Measurements from ENCODE around the gene GINS3.

GINS3 gene

GRCh38 chr16:58421059-58421458, 28.8 kb downstream of the GINS3 start:
- in situ Hi-C loops (cut with HindIII; ENCODE audit: low pct_unique_long_range_greater_than_20kb, low sequenced_read_pairs) = no loop called here
- no peak for DNase-seq (ENCODE audit: low read depth in 1 of 2, low spot score in 1 of 2)
- TF ChIP-seq JUND (IDR thresholded peaks at IDR 0.05; ENCODE audit: low read depth) = no peak

DNA sequence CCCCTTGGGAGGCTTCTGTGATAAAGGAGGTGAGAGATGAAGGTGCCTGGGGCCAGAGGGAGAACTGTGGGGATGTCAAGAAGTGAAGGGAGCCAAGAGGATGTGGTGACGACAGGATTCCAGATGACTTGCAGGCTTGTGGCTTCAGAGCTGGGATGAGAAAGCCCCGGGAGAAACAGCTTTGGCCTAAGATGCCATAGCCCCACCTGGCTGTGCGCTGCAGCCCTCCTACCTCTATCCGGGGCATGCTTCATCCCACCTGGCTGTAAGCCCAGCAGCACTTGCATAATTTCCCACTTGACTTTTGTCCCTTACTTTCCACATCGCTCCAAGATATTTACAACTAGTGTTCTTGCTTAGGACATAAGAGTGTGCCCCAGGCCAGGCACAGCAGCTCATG, 29.3 kb downstream of the GINS3 start:
- DNase-seq (ENCODE audit: low read depth in 1 of 2, low spot score in 1 of 2) = no peak
- TF ChIP-seq JUND (IDR thresholded peaks at IDR 0.05; ENCODE audit: low read depth) = no peak

GRCh38 chr16:58422809-58423208, 30.5 kb downstream of the GINS3 start:
- in situ Hi-C loops (cut with HindIII; ENCODE audit: low pct_unique_long_range_greater_than_20kb, low sequenced_read_pairs) = no loop called here
- no peak for TF ChIP-seq JUND (IDR thresholded peaks at IDR 0.05; ENCODE audit: low read depth)
- DNase-seq (ENCODE audit: low read depth in 1 of 2, low spot score in 1 of 2) = no peak

More for the DNA sequence above, 29.3 kb downstream of the GINS3 start:
- in situ Hi-C loops (cut with HindIII; ENCODE audit: low pct_unique_long_range_greater_than_20kb, low sequenced_read_pairs) = no loop called here

GRCh38 chr16:58425245-58425644, 33.0 kb downstream of the GINS3 start:
- in situ Hi-C loops (cut with HindIII; ENCODE audit: low pct_unique_long_range_greater_than_20kb, low sequenced_read_pairs) = no loop called here
- no peak for TF ChIP-seq JUND (IDR thresholded peaks at IDR 0.05; ENCODE audit: low read depth)
- DNase-seq (ENCODE audit: low read depth in 1 of 2, low spot score in 1 of 2) = no peak

- in situ Hi-C loops (cut with HindIII; ENCODE audit: low pct_unique_long_range_greater_than_20kb, low sequenced_read_pairs) = no loop called here
- TF ChIP-seq JUND (IDR thresholded peaks at IDR 0.05; ENCODE audit: low read depth) = no peak
- DNase-seq (ENCODE audit: low read depth in 1 of 2, low spot score in 1 of 2) = no peak
Measured at GRCh38 chr16:58425756-58426494, 33.7 kb downstream of the GINS3 start.

GRCh38 chr16:58426966-58427365, 34.7 kb downstream of the GINS3 start:
- DNase-seq (ENCODE audit: low read depth in 1 of 2, low spot score in 1 of 2) = no peak
- in situ Hi-C loops (cut with HindIII; ENCODE audit: low pct_unique_long_range_greater_than_20kb, low sequenced_read_pairs) = no loop called here
- no peak for TF ChIP-seq JUND (IDR thresholded peaks at IDR 0.05; ENCODE audit: low read depth)

GRCh38 chr16:58428621-58429542, 36.6 kb downstream of the GINS3 start:
- TF ChIP-seq JUND (IDR thresholded peaks at IDR 0.05; ENCODE audit: low read depth) = no peak
- DNase-seq (ENCODE audit: low read depth in 1 of 2, low spot score in 1 of 2) = no peak
- in situ Hi-C loops (cut with HindIII; ENCODE audit: low pct_unique_long_range_greater_than_20kb, low sequenced_read_pairs) = no loop called here

- no peak for DNase-seq (ENCODE audit: low read depth in 1 of 2, low spot score in 1 of 2)
- in situ Hi-C loops (cut with HindIII; ENCODE audit: low pct_unique_long_range_greater_than_20kb, low sequenced_read_pairs) = no loop called here
- TF ChIP-seq JUND (IDR thresholded peaks at IDR 0.05; ENCODE audit: low read depth) = no peak
Measured at GRCh38 chr16:58430718-58431117, 38.4 kb downstream of the GINS3 start.

DNA sequence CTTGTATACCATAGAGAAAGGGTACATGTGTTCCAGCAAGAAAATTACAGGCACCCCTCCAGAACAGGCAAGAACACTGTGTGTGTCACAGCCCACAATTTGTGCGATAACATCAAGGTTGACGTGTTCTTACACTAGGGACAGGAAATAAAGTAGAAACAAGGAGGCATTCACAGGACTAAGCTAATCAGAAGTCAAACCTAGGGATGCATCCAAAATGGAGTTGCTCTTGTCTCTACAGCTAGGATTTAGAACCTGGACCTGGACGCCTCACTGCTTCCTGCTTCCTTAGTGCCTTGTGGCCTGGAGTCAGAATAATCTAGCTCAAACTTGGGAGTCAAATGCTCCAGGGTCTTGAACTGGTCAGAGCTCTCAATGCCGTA, 41.3 kb downstream of the GINS3 start:
- TF ChIP-seq JUND (IDR thresholded peaks at IDR 0.05; ENCODE audit: low read depth) = no peak
- in situ Hi-C loops (cut with HindIII; ENCODE audit: low pct_unique_long_range_greater_than_20kb, low sequenced_read_pairs) = no loop called here
- no peak for DNase-seq (ENCODE audit: low read depth in 1 of 2, low spot score in 1 of 2)

DNA sequence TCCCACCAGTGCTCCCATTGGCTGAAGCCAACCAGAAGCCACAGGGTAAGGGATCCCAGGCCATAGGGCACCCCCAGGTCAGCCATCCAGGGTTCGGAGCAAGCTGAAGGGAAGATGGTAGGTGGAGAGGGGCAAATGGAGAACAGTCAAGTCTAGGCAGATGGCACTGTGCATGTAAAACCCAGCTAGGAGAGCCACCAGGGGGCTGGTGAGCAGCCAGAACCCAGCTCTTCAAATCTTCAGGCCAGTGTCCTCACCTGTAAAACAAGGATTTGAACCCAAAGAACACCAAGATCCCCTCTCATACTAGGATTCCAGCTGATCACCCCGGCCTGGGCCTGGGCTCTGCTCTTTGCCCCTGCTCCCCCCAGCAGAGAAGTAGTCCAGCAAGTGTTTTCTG, 43.5 kb downstream of the GINS3 start:
- DNase-seq (ENCODE audit: low read depth in 1 of 2, low spot score in 1 of 2) = no peak
- in situ Hi-C loops (cut with HindIII; ENCODE audit: low pct_unique_long_range_greater_than_20kb, low sequenced_read_pairs) = no loop called here
- no peak for TF ChIP-seq JUND (IDR thresholded peaks at IDR 0.05; ENCODE audit: low read depth)

DNA sequence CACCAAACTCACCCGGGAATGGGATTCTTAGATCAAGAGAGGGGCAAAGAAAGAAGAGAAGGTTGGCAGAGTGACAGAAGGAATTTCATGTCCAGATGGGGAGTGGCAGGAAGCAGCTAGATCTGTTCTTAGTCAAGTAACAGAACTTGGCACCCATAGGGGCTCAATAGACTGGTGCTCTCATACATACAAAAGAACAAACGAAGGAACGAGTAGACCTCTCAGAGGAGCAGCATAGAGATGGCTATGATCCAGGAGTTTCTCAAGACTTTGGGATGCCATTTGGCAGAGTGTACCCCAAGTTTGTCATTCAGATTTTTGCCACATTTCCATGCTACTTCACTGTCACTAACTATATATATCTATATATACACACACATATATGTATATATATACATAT, 47.9 kb downstream of the GINS3 start:
- in situ Hi-C loops (cut with HindIII; ENCODE audit: low pct_unique_long_range_greater_than_20kb, low sequenced_read_pairs) = no loop called here
- DNase-seq (ENCODE audit: low read depth in 1 of 2, low spot score in 1 of 2) = no peak
- no peak for TF ChIP-seq JUND (IDR thresholded peaks at IDR 0.05; ENCODE audit: low read depth)

- in situ Hi-C loops (cut with HindIII; ENCODE audit: low pct_unique_long_range_greater_than_20kb, low sequenced_read_pairs) = no loop called here
- TF ChIP-seq JUND (IDR thresholded peaks at IDR 0.05; ENCODE audit: low read depth) = no peak
- no peak for DNase-seq (ENCODE audit: low read depth in 1 of 2, low spot score in 1 of 2)
Measured at GRCh38 chr16:58442547-58442946, 50.3 kb downstream of the GINS3 start.

GRCh38 chr16:58443783-58444182, 51.5 kb downstream of the GINS3 start:
- DNase-seq (ENCODE audit: low read depth in 1 of 2, low spot score in 1 of 2) = no peak
- in situ Hi-C loops (cut with HindIII; ENCODE audit: low pct_unique_long_range_greater_than_20kb, low sequenced_read_pairs) = no loop called here
- no peak for TF ChIP-seq JUND (IDR thresholded peaks at IDR 0.05; ENCODE audit: low read depth)

All from T47D (cell line).